Measurements from ENCODE around the gene TMEM156.

- TF ChIP-seq GATA2 (IDR thresholded peaks at IDR 0.05; ENCODE audit: low read depth, low read length) = no peak
- no peak for TF ChIP-seq GATA3 (IDR thresholded peaks at IDR 0.05; ENCODE audit: low read depth, low read length)
Observed at GRCh38 chr4:38965866-38966265, 66.3 kb downstream of the TMEM156 start.
